ENCODE data around the gene STX1A.
"Not testable (repeated sequence)": the region's sequence is repeated elsewhere in the genome, so short reads cannot be mapped to it uniquely, and the experiment has no call there.

Gene STX1A

DNA sequence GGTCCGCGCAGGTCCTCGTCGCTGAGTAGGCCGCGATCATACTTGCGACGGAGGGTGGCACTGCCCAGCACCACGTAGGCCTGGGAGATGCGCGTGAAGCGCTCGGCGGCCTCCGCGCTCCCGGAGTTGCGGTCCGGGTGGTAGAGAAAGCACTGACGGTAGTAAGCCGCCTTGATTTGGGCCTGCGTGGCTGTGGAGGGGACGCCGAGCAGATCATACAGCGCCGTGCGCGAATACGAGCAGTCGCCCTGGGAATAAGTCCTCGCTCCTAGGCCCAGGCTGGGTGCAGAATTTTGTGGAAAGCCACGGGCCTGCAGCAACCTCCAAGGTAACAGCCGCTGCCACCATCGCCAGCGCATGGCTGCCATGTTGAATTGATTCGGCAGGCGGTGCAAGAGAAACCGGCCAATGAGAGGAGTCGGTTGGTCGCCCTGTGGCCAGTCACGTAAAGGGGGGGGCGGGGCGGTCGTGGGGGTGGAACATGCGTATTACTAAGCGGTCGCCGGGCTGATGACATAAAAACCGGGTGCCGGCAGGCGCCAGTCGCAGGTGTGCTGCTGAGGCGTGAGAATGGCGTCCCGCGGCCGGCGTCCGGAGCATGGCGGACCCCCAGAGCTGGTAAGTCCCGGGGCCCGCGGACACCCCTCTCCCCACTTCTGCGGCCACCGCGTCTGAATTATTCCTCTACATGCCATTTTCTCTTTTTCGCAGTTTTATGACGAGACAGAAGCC lies 36.2 kb downstream of the STX1A start, which contains the start of the genes BUD23 and DNAJC30:
BUD23 (plus strand) TSS at position 542 of the 732 bp plus-strand sequence; CDS start at position 571, 29 bp downstream.
DNAJC30 (minus strand) TSS at position 398 of the 732 bp plus-strand sequence; CDS start at position 368, 30 bp downstream.
- peak; percentile 94 for DNase-seq (ENCODE audit: low read depth)

DNA sequence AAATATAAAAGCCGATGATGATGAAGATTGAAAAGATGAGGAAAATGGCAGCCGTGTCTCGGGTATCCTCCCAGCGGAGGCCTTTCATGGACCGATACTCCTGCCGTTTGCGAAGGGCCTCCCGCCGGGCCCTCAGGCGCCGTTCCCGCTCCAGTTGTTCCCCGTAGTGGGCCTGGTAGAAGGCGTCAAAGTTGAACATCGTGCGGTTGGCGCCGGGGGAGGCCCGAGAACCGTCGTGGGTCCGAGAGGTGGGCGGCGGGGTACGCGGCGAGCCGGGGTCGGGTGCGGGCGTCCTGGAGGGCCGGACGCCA lies 36.8 kb downstream of the STX1A start:
- DNase-seq (ENCODE audit: low read depth): no peak

DNA sequence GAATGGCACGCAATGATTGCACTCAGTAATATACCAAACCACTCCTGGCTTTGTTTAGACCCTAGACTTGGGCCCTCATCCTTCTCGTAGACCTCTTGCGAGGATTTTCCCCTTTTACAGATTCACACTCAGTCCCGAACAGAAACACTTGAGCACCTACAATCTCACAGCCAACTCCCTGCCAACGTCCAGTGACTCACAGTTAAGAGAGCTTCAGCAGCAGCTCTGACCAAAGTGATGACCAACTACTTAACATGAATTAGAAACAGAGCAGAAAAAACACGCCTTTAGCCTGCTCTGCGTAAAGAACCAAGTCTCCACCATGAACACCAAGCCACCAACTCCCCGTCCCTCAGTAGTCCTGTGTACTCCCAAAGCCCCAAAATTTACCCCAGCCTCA lies 38.4 kb downstream of the STX1A start:
- no peak for DNase-seq (ENCODE audit: low read depth)

DNA sequence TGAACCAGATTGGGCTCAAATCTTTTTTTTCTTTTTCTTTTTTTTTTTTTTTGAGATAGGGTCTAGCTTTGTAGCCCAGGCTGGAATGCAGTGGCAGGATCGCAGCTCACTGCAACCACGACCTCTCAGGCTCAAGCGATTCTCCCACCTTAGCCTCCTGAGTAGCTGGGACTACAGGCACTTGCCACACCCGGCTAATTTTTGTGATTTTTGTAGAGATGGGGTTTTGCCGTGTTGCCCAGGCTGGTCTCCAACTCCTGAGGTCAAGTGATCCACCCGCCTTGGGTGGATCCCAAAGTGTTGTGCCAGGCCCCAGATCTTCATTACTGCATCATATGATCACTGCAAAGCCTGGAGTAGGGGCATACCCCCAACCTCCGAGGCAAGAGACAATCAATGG lies 39.0 kb downstream of the STX1A start:
- DNase-seq (ENCODE audit: low read depth): no peak

DNA sequence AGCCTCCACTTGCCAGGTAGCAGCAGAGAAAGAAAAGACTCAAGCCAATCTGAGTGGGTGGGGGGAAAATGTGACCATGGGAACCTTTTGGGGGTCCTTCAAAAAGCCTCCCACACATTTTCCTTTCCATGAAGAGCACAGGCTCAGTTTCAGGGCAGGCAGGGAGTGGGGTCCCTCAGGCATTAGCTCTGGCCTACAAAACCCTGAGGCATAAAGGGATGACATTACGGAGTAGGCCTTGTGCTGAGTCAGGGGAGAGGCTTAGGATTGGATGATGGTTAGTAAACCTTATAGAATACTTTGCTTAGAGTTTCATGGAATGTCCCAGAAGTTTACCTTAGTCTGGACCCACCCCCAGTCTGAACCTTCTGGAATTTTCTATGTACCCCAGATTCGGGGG lies 39.8 kb downstream of the STX1A start:
- DNase-seq (ENCODE audit: low read depth): no peak

DNA sequence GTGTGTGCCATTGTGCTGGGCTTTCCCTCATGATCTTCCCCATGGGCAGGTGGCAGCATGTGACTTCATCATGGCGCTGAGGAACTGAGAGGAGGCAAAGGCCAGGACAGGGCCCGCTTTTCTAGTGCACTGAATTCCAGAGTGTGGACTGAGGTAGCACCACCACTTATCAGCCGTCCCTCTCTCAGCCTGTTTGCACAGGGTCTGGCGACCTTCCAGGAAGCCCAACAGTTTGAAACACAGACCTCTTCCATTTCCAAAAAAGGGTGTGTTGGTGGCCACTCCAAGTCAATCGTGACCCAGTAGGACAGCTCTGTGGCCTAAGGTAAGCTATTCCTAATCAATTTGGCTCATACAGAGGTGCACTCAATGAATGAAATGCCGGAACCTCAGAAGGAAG lies 40.6 kb downstream of the STX1A start:
- no peak for DNase-seq (ENCODE audit: low read depth)

DNA sequence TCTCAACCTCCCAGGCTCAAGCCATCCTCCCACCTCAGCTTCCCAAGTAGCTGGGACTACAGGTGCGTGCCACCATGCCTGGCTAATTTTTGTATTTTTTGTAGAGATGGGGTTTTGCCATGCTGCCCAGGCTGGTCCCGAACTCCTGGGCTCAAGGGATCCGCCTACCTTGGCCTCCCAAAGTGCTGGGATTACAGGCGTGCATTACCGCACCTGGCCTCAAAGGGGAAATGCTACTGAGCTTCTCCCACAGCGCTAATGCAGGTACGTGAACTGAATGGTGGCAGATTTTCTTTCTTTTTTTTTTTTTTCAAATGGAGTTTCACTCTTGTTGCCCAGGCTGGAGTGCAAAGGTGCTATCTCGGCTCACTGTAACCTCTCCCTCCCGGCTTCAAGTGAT lies 43.4 kb downstream of the STX1A start:
- not testable (repeated sequence) for DNase-seq (ENCODE audit: low read depth)

DNA sequence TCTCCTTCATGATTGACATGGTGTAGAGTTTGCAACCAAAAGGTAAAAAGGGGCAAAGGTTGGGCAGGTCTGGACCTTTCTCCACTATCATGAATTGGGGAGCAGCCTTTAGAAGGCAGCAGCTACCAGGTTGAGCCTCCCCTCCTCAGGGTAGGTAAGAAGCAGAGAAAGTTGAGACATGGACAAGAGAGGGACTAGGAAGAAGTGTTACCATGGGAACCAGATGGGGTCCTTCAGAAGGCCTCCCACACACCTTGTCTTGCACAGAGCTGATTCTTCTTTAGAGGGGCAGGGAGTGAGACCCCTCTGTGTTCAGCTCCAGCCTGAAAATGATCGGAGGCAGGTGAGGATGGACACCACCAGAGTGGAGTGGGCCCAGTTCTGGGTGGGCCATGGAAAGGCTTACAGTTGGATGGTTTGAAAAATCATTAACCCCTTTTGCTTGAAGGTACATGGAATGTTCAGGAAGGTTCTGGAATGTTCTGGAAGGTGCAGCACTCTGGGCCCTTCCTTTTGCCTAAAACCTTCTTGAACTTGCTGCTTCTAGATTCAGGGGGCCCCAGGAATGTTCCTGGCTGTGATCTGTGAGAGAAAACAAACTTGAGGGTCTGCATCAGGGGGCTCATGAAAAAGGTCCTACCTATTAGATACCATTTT lies 44.9 kb downstream of the STX1A start:
- no peak for DNase-seq (ENCODE audit: low read depth)

DNA sequence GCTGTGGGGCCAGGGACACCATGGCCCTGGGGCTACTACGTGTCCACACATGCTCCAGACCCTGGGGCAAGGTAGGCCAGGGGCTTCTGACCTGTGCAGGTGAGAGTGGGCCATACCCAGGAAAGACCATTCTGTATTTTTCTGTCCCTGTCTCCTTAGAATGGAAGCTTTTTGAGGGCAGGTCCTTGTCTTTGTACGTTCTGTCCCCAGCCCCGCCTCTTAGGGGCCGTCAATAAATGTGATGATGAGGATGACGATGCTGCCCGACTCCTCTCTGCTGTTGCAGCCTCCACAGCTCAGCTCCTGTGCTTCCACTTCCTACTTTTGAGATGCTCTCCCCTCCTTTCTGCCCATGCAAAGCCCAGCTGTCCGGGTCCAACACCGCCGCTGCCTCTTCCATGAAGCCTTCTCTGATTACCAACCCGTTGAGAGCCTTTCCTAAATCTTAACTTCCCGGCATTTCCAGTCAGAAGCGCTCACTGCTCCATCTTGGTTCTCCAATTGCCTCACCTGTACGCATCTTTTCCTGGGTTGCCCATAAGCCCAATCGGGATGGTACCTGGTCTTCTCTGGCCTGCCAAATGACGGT lies 47.5 kb downstream of the STX1A start:
- no peak for DNase-seq (ENCODE audit: low read depth)

DNA sequence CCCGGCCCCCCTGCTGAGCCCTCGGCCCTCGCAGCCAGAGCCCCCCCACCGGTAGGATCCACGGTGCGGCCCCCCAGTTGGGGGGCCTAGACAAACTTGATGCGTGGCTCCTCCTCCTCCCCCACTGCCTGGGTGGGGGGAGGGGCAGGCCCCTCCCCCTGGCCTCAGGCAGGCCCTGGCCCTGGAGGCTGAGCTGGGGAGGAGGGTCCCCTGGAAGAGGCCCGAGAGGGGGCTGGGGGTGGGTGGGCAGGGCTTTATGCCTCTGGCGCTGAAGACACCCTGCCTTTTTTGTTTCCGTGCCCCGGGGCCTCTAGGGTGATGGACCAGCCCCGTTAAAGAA lies 48.2 kb downstream of the STX1A start:
- DNase-seq (ENCODE audit: low read depth): no peak

DNA sequence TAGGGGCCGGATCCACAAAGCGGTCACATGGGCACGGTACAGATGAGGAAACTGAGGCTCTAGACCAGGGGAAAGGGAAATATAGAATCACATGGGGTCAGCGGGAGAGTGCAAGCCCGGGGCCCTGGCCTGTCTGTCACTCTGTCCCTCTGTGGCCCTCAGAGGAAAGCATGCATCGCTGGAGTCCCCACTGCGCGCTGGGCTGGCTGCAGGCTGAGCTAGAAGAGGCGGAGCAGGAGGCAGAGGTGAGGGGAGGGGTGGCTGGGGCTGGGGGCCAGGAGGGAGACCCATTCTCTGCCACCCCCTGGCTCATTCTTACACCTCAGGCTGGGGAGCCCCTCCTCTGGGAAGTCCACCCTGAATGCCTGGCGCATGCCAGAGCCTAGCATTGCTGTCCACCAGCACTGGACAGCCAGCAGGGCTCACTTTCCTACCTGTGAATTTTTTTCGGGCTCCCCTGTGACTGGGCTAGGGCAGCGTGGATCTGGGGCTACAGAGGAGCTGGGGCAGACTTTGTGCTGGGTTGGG lies 49.5 kb downstream of the STX1A start:
- no peak for DNase-seq (ENCODE audit: low read depth)

DNA sequence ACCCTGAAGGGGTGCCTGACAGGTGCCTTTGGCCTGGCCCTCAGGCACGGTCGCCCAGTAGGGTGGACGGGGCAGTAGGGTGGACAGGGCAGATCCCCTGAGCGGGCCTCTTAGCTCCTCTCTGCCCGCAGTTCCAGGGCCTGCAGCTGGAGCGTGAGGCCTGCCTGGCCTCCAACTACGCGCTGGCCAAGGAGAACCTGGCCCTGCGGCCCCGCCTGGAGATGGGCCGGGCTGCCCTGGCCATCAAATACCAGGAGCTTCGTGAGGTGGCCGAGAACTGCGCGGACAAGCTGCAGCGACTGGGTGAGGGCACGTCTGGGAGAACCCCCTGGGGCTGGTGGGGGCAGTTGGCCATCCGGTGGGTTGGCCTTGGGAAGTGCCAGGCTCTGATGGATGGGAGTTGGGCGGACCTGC lies 50.2 kb downstream of the STX1A start:
- DNase-seq (ENCODE audit: low read depth): no peak

DNA sequence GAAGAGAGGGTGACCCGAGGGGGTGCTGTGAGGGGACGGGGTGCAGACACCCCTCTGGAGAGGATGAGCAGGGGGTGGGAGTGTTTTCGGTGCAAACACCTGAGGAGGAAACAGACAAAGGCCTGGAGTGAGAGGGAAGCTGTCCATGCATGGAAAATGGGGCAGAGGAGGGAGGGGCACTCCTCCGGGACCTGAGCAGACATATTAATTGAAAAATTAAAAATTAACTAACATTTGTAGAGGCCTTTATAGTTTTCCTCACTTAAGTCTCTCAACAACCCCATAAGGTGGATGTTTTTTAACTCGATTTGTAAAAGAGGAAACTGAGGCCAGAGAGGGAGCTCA lies 50.6 kb downstream of the STX1A start:
- no peak for DNase-seq (ENCODE audit: low read depth)

DNA sequence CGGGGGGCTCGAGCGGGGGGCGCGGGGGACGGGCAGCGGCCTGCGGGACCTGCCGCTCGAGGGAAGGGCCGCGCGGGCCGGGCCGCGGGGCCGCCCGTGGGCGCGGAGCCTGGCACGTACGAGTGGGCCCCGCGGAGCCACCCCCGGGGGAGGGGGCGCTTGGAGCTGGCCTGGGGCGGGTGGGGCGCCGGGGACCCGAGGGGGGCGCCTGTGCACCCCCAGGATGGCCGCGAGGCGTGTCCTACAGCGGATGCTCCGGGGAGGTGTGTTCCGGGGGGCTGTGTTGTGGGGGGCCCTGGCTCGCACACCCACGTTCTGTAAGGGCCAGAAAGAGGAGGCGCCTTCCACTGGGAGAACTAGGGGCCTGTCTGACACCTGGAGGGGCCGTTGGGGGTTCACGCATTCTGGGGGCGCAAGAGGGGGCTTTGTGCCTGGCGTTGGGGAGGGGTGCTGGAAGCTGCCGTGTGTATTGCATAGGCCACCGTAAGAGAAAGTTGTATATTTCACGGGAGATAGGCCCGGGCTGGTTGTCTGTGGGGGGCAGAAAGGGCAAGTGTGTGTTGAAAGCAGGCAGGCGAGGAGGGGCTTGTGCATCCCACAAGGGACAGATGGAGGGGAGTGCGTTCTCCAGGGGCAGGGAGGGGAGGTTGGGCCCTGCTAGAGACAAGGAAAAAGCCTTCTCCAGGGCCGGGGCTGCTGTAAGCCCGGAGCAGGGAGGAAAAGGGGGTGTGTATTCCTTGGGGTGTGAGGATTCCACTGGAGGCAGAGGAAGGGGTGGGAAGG lies 51.2 kb downstream of the STX1A start:
- DNase-seq (ENCODE audit: low read depth): no peak

DNA sequence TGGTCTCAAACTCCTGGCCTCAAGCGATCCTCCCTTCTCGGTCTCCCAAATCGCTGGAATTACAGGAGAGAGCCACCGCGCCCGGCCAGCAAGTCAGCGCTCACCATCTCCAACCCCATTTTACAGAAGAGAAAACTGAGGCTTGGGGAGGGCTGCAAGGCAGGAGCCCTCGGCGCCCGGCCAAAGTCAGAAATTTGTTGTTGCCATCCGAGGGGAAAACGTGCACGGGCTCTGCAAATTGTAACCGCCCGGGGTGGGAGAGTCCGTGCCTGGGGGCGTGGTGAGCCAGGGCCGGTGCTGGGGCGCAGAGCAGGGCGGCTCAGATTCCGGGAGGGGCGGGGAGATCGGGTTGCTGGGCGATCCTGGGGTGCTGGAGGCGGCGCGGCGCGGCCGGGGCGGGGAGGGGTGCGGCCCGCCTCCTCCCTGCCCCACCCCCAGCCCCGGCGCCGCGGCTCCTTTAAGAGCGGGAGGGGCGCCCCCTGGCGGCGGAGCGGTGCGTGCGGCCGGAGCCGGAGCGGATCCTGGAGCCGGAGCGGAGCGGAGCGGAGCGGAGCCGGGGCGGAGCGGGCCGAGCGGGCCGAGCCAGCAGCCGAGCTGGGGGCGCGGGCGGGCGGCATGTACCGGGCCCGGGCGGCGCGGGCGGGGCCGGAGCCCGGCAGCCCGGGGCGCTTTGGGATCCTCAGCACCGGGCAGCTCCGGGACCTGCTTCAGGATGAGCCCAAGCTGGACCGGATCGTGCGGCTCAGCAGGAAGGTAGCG lies 51.9 kb downstream of the STX1A start, which contains the start of gene VPS37D:
VPS37D (plus strand) TSS at position 488 of the 759 bp plus-strand sequence; CDS start at position 616, 128 bp downstream.
- peak; percentile 86 for DNase-seq (ENCODE audit: low read depth)

DNA sequence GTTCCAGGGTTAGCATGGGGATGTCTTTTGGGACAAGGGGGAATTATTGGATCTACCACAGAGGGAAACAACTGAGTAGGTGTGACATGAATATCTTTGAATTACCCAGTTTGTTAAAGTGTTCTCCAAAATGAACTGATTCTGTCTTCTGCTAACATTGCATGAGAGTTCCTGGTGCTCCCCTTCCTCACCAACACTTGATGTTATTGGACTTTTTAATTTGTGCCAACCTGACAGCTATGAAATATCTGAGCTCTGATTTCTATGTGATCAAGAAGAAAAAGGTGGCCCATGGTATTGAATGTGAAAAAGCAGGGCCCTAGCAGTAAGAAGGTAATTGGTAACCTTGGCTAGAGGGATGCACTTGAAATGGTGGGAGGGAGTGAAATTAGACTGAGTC lies 56.4 kb downstream of the STX1A start:
- no peak for DNase-seq (ENCODE audit: low read depth)

DNA sequence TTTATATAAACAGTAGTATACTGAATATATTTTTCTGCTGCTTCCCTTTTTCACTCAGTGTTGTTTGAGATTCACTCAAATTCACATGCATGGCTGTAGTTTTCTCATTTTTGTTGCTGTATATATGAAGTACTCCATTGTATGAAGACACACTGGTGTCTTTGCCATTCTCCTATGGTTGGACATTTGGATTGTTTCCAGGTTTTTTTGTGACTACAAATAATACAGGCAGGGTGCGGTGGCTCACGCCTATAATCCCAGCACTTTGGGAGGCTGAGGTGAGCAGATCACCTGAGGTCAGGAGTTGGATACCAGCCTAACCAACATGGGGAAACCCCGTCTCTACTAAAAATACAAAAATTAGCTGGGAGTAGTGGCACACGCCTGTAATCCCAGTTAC lies 58.9 kb downstream of the STX1A start:
- not testable (repeated sequence) for DNase-seq (ENCODE audit: low read depth)

DNA sequence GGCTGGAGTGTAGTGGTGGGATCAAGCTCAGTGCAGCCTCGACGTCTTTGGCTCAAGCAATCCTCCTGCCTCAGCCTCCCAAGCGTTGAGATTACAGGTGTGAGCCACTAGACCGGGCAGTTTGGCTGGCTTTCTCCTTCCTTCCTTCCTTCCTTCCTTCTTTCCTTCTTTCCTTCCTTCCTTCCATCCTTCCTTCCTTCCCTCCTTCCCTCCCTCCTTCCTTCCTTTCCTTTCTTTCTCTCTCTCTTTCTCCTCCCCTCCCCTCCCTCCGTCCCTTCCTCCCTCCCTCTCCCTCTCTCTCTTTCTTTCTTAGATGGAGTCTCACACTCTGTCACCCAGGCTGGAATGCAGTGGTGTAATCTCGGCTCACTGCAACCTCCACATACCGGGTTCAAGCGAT lies 59.5 kb downstream of the STX1A start:
- DNase-seq (ENCODE audit: low read depth): no peak

DNA sequence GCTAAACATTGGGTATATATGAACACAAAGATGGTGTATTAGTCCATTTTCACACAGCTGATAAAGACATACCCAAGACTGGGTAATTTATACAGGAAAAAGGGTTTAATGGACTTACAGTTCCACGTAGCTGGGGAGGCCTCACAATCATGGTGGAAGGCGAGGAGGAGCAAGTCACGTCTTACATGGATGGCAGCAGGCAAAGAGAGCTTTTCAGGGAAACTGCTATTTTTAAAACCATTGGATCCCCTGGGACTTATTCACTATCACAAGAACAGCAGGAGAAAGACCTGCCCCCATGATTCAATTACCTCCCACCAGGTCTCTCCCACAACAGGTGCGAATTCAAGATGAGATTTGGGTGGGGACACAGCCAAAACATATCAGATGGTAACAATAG lies 64.2 kb downstream of the STX1A start:
- not testable (repeated sequence) for DNase-seq (ENCODE audit: low read depth)

DNA sequence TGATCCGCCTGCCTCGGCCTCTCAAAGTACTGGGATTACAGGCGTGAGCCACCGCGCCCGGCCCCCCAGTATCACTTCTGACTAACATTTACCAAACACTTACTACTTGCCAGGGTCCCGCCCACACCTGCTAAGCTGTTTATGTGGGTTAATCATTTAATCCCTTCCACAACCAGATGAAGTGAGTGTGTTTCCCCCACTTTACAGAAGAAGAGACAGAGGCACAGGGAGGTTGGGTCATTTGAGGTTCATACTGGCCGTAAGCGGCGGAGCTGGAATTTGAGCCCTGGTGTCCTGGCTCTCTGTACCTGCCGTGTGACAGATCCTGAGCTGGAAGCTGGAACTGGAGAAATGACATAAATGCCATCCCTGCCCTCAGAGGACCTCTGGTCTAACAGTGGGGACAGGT lies 66.9 kb downstream of the STX1A start:
- DNase-seq (ENCODE audit: low read depth): no peak

DNA sequence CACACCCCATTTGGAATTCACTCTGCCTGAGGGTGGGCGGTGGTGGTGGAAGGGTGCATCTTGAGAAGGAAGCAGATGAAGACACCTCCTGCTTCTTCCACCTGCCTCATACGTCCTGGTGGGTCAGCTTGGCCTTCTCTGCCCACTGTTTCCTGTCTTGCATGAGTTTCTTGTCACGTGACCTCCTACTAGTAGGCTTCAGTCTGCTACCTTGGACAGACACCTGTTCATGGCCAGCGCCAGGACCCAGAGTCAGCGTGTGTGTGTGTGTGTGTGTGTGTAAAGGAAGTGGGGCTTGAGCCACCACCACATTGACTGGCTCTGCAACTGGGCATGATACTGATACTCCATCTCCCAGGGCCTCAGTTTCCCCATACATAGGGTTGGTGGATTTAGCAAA lies 68.9 kb downstream of the STX1A start:
- no peak for DNase-seq (ENCODE audit: low read depth)

DNA sequence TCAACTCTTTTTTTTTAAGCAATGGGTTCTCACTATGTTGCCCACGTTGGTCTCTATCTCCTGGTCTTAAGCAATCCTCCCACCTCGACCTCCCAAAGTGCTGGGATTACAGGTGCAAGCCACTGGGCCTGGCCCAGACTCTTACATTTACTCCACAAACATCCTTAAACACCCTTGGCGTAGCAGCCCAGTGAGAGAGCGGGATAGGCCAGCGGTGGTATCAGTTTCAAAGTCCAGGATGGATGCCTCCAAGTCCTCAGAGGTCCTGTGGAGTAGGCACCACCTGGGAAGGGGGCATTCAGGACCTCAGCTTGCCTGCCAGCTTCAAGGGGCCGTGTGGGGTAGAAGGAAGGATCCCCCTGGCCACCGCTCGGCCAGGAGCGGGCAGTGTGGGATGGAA lies 69.9 kb downstream of the STX1A start:
- DNase-seq (ENCODE audit: low read depth): no peak

Data from T-helper 22 cell (primary cell).